Activated CD8-positive, alpha-beta memory T cell treated with anti-CD3 and anti-CD28 coated beads, Interleukin-2, amount 50 U/mL, for 24 hours (primary cell): Measurements from ENCODE around the gene SLC6A11.

Experiments used
- DNase-seq: peaks from one replicate; pipeline ENCODE4 v3.0.0-alpha.2; 2020; ENCODE audit errors: extremely low read depth

SLC6A11 gene

DNA sequence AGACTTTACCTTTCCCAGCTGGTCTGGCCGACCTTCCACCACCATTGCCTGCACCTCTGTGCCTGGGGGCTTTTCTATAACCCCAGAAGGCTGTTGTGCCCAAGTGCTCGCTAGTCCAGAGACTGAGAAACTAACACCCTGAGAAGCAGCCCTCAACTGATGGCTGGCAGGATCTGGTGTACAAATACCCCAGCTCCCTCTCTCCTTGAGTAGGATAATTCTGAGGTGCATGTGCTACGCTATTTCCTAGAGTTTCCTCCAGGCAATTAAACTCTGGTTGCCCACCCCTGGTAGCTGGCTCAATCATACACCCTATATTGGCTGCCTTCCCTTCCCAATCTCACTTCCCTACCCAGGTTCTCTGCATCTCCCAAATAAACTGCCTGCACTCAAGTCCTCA is 165.0 kb downstream of the SLC6A11 start:
- no peak for DNase-seq

DNA sequence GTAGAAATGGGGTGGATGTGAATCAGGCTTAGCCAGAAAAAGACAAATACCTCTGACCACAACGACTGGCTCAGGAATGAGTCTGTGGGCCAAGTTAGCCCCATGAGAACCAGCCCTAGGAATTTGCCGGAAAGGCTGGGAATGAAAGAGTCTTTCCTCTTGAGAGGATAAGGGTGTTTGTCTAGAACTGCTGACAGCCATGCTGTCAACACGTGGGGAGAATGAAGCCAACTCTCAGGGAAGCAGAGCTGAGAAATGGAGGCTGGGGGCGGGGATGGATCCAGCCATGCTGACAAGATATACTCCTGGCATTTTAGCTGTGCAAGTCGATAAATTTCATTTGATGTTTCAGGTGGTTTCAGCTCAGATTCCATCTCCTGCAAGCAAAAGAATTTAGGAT is 165.9 kb downstream of the SLC6A11 start:
- DNase-seq, result no peak

DNA sequence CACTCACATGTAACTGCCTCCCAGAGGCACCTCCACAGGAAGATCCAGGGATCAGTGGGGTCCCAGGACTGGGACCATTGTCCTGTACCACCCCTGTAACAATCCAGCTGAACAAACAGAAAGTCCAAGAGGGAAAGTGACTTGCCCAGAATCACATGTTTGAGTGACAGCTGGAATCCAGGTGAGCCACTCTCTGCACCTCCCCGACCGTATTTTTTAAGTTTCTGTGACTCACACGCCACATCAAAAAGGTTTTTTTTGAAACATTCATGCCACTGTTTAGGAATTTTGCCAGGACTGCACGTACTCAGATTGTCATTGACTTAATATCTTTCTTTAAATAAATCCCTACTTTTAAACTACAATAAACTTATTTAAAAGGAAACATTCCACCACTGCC is 166.8 kb downstream of the SLC6A11 start:
- DNase-seq, result no peak

DNA sequence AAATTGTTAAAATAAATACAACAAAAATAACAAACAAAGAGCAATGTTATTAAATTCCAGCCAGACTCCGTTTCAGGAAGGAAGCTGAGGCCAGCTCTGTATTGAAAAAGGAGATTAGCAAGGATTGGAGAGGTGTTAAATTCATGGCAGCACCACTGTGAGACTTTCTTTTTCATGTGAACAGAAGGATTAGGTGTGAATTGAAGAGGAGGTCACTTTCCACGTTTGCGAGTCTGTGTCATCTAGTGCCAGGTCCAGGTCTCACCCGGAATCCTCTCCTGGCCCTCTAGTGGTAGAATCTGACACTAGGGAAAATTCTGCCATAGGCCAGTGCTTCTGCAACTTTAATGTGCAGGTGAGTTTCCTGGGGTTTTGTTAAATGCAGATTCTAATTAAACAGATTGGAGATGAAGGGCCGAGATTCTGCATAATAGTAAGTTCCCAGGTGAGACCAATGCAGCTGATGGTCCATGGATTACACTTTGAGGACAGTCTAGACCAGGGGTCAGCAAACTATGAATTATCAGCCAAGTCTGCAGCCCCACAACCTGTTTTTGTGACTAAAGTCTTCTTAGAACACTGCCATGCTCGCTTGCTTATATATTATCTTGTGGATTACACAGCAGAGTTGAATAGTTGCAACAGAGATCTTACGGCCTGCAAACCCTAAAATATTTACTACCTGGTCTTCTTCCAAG is 167.3 kb downstream of the SLC6A11 start:
- no peak for DNase-seq

DNA sequence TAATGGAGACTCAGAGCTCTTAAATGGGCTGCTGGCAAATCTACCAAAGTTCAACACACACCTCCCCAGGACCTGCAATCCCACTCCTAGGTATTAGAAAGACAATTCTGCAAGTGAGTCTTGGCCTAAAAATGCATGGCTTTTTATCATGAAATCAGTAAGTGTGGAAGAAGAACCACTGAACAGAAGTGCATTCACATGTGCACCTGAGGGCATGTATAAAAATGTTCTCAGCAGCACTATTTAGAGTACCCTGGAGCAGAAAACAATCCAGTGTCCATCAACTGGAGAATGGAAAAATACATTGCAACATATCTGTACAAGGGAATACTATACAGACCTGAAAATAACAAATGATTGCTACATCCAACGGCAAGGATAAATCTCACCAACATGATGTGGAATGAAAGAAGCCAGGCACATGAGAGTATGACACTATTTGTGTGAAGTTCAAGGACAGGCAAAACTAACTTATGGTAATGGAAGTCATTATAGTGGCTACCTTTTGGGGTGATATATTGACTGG is 168.4 kb downstream of the SLC6A11 start:
- no peak for DNase-seq

DNA sequence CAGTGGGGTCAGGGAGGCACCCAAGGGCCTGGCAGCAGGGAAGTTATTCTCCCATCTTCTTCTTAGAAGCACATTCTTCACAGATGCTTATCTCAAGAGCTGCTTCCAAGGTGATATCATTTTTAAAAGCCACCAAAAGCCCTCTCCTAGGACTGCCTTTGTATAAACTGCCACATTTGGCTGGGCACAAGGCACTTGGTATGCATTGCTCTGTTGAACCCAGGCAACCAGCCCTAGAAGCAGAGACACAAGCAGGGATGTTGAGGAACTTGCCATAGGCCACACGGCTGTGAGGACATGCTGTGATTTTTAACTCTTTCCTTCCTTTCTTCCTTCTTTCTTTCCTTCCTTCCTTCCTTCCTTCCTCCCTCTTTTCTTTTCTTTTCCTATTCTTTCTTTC is 169.2 kb downstream of the SLC6A11 start:
- no peak for DNase-seq

DNA sequence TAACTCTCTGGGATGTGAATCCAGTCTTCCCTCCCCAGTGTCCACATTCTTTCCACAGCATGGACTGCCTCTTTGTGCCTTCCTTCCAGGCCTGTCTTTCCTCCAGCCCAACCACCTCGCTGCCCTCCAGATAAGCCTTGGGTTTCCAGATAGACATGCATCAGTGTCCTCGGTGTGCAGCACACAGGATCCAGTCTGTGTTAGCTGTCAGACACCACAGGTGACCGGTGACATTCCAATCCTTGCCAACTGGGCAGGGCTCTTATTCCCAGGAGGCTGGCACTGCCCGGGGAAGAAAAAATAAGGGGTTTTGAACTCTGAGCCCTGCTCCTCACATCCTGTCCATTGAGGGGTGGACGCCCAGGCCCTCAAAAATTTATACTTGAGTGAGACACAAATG is 170.6 kb downstream of the SLC6A11 start:
- no peak for DNase-seq

DNA sequence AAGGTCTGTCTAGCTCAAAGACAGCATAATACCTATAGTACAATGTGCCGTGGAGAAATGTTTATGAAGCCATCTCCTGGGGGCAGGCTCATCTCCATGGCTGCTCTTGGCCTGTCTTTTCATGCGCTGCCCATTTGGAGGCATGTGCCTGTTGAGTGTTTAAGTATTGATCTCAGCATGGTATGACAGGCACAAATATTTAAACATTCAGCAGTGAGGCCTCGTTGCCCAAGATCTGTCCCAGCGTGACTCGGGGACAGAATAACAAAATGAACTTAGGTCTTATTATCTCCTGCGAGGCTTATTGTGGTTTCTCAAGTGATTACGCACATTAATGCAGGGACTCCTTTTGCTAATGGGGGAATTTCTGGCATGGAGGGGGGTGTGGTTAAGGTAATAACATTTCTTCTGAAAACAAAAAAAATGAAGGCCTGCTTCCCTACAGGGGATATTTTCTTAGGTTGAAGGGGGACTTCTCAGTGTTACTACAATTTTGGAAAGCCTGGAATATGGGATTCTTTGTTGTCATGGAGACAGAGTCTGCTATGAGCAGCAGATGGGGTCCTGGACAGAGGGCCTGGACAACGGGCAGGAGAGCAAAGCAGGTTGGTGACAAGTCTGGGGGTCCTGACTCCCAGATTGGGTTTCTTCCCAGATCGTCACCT is 172.1 kb downstream of the SLC6A11 start:
- no peak for DNase-seq

DNA sequence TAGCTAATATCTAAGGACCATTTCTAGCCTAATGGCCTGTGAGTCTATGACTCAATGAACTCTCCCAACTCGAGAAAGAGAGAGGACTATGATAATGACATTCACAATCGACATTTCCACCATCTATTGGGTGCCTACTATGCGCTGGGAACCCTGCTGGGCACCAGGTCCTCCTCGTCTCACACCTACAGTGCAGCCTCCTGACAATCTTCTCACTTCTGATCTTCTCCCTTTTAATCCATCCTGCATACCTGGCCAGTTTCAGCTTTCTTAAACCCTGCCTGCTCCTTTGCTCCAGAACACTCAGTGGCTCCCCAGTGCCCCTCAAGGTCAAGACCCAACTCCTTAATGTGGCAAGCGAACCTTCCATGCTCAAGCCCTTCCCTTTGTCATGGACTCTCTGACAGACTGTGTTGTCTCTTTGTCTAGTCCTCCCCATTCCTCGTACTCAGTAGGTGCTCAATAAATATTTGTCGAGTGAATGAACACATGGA is 173.0 kb downstream of the SLC6A11 start:
- DNase-seq, result no peak
